CD4-positive, alpha-beta T cell treated with Interleukin-17A for 1 hour (primary cell): ENCODE data around the gene KICS2.
"Not testable (repeated sequence)": the region's sequence is repeated elsewhere in the genome, so short reads cannot be mapped to it uniquely, and the experiment has no call there.

Source experiments
- DNase-seq: peaks from one replicate; pipeline ENCODE4 v3.0.0-alpha.2; 2020

KICS2 gene

GRCh38 chr12:64222009-64222765 lies at the start of gene KICS2:
Gene KICS2, minus strand, starts transcription at chr12:64222296. Its CDS starts 59 bp downstream, at chr12:64222237.
- DNase-seq: peak; percentile 91

GRCh38 chr12:64270411-64270810 lies 48.3 kb upstream of the KICS2 start:
- no peak for DNase-seq

GRCh38 chr12:64269161-64269560 lies 47.1 kb upstream of the KICS2 start:
- no peak for DNase-seq

- no peak for DNase-seq
Observed at GRCh38 chr12:64268409-64268808, 46.3 kb upstream of the KICS2 start.

GRCh38 chr12:64265839-64266238 lies 43.7 kb upstream of the KICS2 start:
- no peak for DNase-seq

- no peak for DNase-seq
Observed at GRCh38 chr12:64261813-64262212, 39.7 kb upstream of the KICS2 start.

GRCh38 chr12:64258576-64258975 lies 36.5 kb upstream of the KICS2 start:
- no peak for DNase-seq

GRCh38 chr12:64256166-64256800 lies 34.2 kb upstream of the KICS2 start:
- DNase-seq: peak; percentile 66

- no peak for DNase-seq
Observed at GRCh38 chr12:64255249-64255648, 33.2 kb upstream of the KICS2 start.

- DNase-seq: no peak
Observed at GRCh38 chr12:64253356-64253755, 31.3 kb upstream of the KICS2 start.

GRCh38 chr12:64252681-64253080 lies 30.6 kb upstream of the KICS2 start:
- no peak for DNase-seq

- no peak for DNase-seq
Observed at GRCh38 chr12:64243809-64244208, 21.7 kb upstream of the KICS2 start.

GRCh38 chr12:64240781-64241180 lies 18.7 kb upstream of the KICS2 start:
- no peak for DNase-seq

- DNase-seq: no peak
Observed at GRCh38 chr12:64237382-64237781, 15.3 kb upstream of the KICS2 start.

GRCh38 chr12:64236549-64236948 lies 14.5 kb upstream of the KICS2 start:
- DNase-seq: no peak

GRCh38 chr12:64232196-64232595 lies 10.1 kb upstream of the KICS2 start:
- no peak for DNase-seq

- DNase-seq: no peak
Observed at GRCh38 chr12:64229796-64230195, 7.7 kb upstream of the KICS2 start.

GRCh38 chr12:64229240-64229639 lies 7.1 kb upstream of the KICS2 start:
- no peak for DNase-seq

GRCh38 chr12:64225626-64226025 lies 3.5 kb upstream of the KICS2 start:
- DNase-seq: no peak

GRCh38 chr12:64221651-64222008 lies 466 bp downstream of the KICS2 start:
- DNase-seq: peak; percentile 67

GRCh38 chr12:64220046-64220445 lies 2.0 kb downstream of the KICS2 start:
- no peak for DNase-seq

GRCh38 chr12:64219145-64219544 lies 3.0 kb downstream of the KICS2 start:
- DNase-seq: no peak

GRCh38 chr12:64218597-64218996 lies 3.5 kb downstream of the KICS2 start:
- DNase-seq: peak; percentile 25

GRCh38 chr12:64217643-64218042 lies 4.5 kb downstream of the KICS2 start:
- DNase-seq: not testable (repeated sequence)

- no peak for DNase-seq
Observed at GRCh38 chr12:64216239-64216638, 5.9 kb downstream of the KICS2 start.
